Inferior parietal cortex (tissue), 1 donor: ENCODE measurements around the gene TIMM17A.
A peak's percentile ranks its signal among the peaks of the same experiment; 100 is the strongest.

Experiments used
- DNase-seq: peaks from one replicate; pipeline ENCODE4 v3.0.0-alpha.2; 2016; ENCODE audit errors: extremely low spot score

TIMM17A gene

GRCh38 chr1:201955009-201955728 is at the start of gene TIMM17A:
Gene TIMM17A (plus strand): TSS chr1:201955503. CDS start chr1:201955527, 24 bp downstream.
- peak; percentile 99 for DNase-seq

GRCh38 chr1:201906336-201906735 is 49.0 kb upstream of the TIMM17A start:
- no peak for DNase-seq

DNA sequence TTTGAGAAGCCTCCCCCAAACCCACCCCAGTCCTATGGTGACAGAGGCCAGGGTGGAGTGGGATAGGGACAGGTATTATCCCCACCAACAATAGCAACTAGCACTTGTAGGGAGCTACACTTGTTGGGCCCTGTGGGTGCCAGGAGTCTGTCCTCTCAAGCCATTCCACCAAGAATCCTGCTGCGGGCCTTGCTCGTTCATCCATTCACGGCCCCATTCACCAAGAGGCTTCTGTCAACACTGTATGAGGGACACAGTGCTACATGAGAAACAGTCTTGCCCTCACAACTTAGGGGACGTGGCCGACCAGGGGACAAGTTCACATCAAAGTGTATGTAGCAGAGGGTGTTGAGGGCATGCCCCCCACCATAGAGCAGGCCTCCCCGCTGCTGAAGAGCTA is 47.7 kb upstream of the TIMM17A start:
- DNase-seq = no peak

GRCh38 chr1:201911826-201912571 is 43.3 kb upstream of the TIMM17A start:
- DNase-seq = no peak

- DNase-seq = no peak
These were observed 42.5 kb upstream of the TIMM17A start for GRCh38 chr1:201912832-201913231.

- DNase-seq = no peak
These were observed 40.7 kb upstream of the TIMM17A start for GRCh38 chr1:201914456-201915235.

GRCh38 chr1:201916649-201917249 is 38.6 kb upstream of the TIMM17A start:
- DNase-seq = no peak

- DNase-seq = no peak
These were observed 37.8 kb upstream of the TIMM17A start for GRCh38 chr1:201917362-201918033.

- DNase-seq = no peak
These were observed 37.0 kb upstream of the TIMM17A start for GRCh38 chr1:201918343-201918742.

GRCh38 chr1:201921952-201922558 is 33.2 kb upstream of the TIMM17A start:
- no peak for DNase-seq

GRCh38 chr1:201925301-201925567 is 30.1 kb upstream of the TIMM17A start:
- DNase-seq = no peak

- no peak for DNase-seq
These were observed 29.2 kb upstream of the TIMM17A start for GRCh38 chr1:201925981-201926645.

GRCh38 chr1:201928266-201928665 is 27.0 kb upstream of the TIMM17A start:
- DNase-seq = no peak

GRCh38 chr1:201930137-201930536 is 25.2 kb upstream of the TIMM17A start:
- no peak for DNase-seq

- no peak for DNase-seq
These were observed 24.5 kb upstream of the TIMM17A start for GRCh38 chr1:201930803-201931202.

- no peak for DNase-seq
These were observed 21.4 kb upstream of the TIMM17A start for GRCh38 chr1:201933840-201934430.

DNA sequence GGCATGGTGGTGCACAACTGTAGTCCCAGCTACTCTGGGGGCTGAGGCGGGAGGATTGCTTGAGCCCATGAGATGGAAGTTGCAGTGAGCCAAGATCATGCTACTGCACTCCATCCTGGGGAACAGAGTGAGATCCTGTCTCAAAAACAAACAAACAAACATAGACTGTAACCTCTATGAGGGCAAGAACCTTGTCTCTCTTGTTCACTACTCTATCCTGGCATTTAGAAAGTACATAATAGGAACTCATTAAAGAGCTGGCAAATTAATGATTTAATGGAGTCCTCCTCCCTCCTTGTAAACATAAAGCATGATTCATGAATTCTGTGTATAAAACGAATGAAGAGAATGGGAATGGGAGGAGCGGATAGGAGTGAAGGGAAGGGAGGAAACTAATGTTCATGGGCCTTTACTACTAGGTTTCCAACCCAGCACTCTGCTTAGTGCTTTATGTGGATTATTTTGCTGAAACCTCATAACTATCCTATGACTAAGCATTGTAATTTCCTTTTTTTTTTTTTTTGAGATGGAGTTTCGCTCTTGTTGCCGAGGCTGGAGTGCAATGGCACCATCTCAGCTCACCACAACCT is 17.6 kb upstream of the TIMM17A start:
- DNase-seq = no peak

GRCh38 chr1:201938440-201939035 is 16.8 kb upstream of the TIMM17A start:
- DNase-seq = no peak

DNA sequence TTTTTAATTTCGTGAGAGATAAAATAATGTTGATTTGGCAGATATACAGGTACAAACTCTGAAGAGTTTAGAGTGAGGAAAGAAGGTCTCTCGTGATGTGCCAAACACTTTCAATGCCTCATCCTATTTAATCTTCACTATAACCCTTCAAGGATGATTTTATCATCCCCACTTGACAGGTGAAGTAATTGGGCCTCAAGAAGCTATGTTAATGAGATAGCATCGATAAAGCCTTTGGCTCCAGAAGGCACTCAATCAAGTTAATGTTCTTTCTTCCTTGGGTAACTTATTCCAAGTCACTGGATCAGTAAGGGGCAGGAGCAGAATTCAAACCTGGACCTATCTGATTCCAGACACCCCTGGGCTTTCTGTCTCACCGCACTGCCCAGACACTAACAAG is 16.2 kb upstream of the TIMM17A start:
- no peak for DNase-seq

DNA sequence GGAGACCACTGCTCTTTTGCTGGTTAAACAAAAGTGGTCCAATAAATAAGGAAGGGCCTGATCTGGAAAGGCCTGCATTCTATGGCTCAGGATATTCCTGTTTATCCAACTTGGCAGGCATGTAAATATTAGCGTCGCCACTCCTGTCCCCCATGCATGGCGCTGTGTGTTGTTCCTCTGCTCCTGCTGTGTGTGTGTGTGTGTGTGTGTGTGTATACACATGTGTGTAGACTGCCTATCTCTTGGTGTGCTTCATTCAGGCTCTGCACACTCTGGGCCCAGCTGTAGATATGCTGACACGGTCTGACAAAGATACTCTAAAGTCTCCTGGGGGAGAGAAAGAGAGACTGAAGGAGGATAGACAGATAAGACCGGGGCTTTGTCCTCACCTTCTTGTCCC is 15.7 kb upstream of the TIMM17A start:
- no peak for DNase-seq
